IMR-90 (cell line): Measurements from ENCODE around the gene LUC7L3. TPM values are rescaled to one million over a fixed set of nuclear protein-coding genes. Genes with fewer than 3 reads are reported as not detected.

Experiments used
- ATAC-seq: fragments of 200-7000 bp; cut with Tn5 transposase; 2 replicates; pipeline ENCODE4 v1.9.1; 2020; ENCODE audit warnings: low read depth, mild to moderate bottlenecking, moderate library complexity
- BruUV-seq: library from RNA; stranded (reverse); fragments of 400-500 nt; replicated peaks from 2 replicates; lab custom pipeline; 2021; lab: Mats Ljungman, UMichigan
- CTCF ChIA-PET: fragments of 300-600 bp; formaldehyde crosslinking; extraction: SDS; loops from one replicate; lab custom pipeline; 2021; ENCODE audit warnings: antibody characterized with exemption; lab: Yijun Ruan, JAX
- POLR2A ChIA-PET: fragments of 300-600 bp; sonication (Branson Sonifier 250); formaldehyde crosslinking; loops from one replicate; lab custom pipeline; 2022; ENCODE audit warnings: antibody characterized with exemption; ENCODE audit not compliant: unreplicated experiment; lab: Charles Lee
- DNase-seq: peaks from one replicate; pipeline ENCODE4 v3.0.0; 2013
- H2AFZ ChIP-seq: replicated peaks from 2 replicates; pipeline ENCODE3; 2013; ENCODE audit warnings: low read length, mild to moderate bottlenecking; ENCODE audit not compliant: poor library complexity
- H2AK5ac ChIP-seq: 2 replicates; pipeline ENCODE4 v1.6.1; 2013; ENCODE audit warnings: low read depth, low read length, inconsistent platforms
- H2AK9ac ChIP-seq: replicated peaks from 2 replicates; pipeline ENCODE3; 2013; ENCODE audit warnings: mild to moderate bottlenecking, low read depth, low read length, moderate library complexity; ENCODE audit not compliant: poor library complexity
- H2BK120ac ChIP-seq: 2 replicates; pipeline ENCODE4 v1.6.1; 2013; ENCODE audit warnings: low read depth, low read length, inconsistent platforms
- H2BK15ac ChIP-seq: 3 replicates; pipeline ENCODE4 v1.6.1; 2013; ENCODE audit warnings: low read depth, low read length, inconsistent platforms
- H2BK20ac ChIP-seq: 2 replicates; pipeline ENCODE4 v1.6.1; 2013; ENCODE audit warnings: low read depth, mild to moderate bottlenecking, inconsistent platforms, low read length, moderate library complexity
- H2BK5ac ChIP-seq: 2 replicates; pipeline ENCODE4 v1.6.1; 2013; ENCODE audit warnings: mild to moderate bottlenecking, low read depth, low read length, inconsistent platforms; ENCODE audit not compliant: poor library complexity, severe bottlenecking
- H3K14ac ChIP-seq: replicated peaks from 2 replicates; pipeline ENCODE4 v1.6.1; 2013; ENCODE audit warnings: low read depth, low read length, inconsistent platforms
- H3K18ac ChIP-seq: 2 replicates; pipeline ENCODE4 v1.6.1; 2013; ENCODE audit warnings: low read depth, low read length, control low read depth
- H3K23ac ChIP-seq: 2 replicates; pipeline ENCODE4 v1.6.1; 2013; ENCODE audit warnings: low read depth, low read length, inconsistent platforms
- H3K27ac ChIP-seq: 2 replicates; pipeline ENCODE4 v1.5.1; 2013; ENCODE audit warnings: mild to moderate bottlenecking, control low read depth, low read length; ENCODE audit not compliant: insufficient read depth
- H3K27me3 ChIP-seq: 2 replicates; pipeline ENCODE4 v1.6.1; 2013; ENCODE audit warnings: low read length; ENCODE audit not compliant: control insufficient read depth, insufficient read depth
- H3K36me3 ChIP-seq: 2 replicates; pipeline ENCODE4 v1.6.1; 2013; ENCODE audit warnings: low read length, mixed read lengths; ENCODE audit not compliant: control insufficient read depth, insufficient read depth
- H3K4ac ChIP-seq: 2 replicates; pipeline ENCODE4 v1.6.1; 2013; ENCODE audit warnings: low read depth, low read length, inconsistent platforms
- H3K4me1 ChIP-seq: 2 replicates; pipeline ENCODE4 v1.6.1; 2013; ENCODE audit warnings: low read length, mixed read lengths; ENCODE audit not compliant: control insufficient read depth, insufficient read depth
- H3K4me2 ChIP-seq: 2 replicates; pipeline ENCODE4 v1.6.1; 2013; ENCODE audit warnings: low read depth, mild to moderate bottlenecking, control low read depth, low read length, moderate library complexity
- H3K4me3 ChIP-seq: 2 replicates; pipeline ENCODE4 v1.5.1; 2013; ENCODE audit warnings: low read depth, mild to moderate bottlenecking, control low read depth, low read length, moderate library complexity; ENCODE audit not compliant: insufficient read depth
- H3K56ac ChIP-seq: 2 replicates; pipeline ENCODE4 v1.6.1; 2013; ENCODE audit warnings: low read length, inconsistent platforms; ENCODE audit not compliant: insufficient read depth; ENCODE audit errors: extremely low read depth
- H3K79me1 ChIP-seq, 2 experiments: 2 replicates each; pipeline ENCODE4 v1.6.1; 2013; ENCODE audit warnings: low read length in 2 of 2, inconsistent platforms in 1 of 2, low read depth in 1 of 2
- H3K9ac ChIP-seq: 2 replicates; pipeline ENCODE4 v1.6.1; 2013; ENCODE audit warnings: low read depth, low read length, control low read depth
- H3K9me1 ChIP-seq: 2 replicates; pipeline ENCODE4 v1.6.1; 2013; ENCODE audit warnings: low read length, inconsistent platforms; ENCODE audit not compliant: insufficient read depth
- H3K9me3 ChIP-seq: 2 replicates; pipeline ENCODE4 v1.6.1; 2013; ENCODE audit warnings: low read length; ENCODE audit not compliant: control insufficient read depth, insufficient read depth
- H4K20me1 ChIP-seq: 2 replicates; pipeline ENCODE4 v1.6.1; 2013; ENCODE audit warnings: low read length, inconsistent platforms; ENCODE audit not compliant: insufficient read depth
- H4K5ac ChIP-seq: 2 replicates; pipeline ENCODE4 v1.6.1; 2013; ENCODE audit warnings: mild to moderate bottlenecking, low read depth, low read length, control low read depth
- H4K8ac ChIP-seq, 2 experiments: 2 replicates each; pipeline ENCODE4 v1.6.1; 2013; ENCODE audit warnings: low read depth in 2 of 2, low read length in 2 of 2, control low read depth in 1 of 2, inconsistent platforms in 1 of 2
- H4K91ac ChIP-seq: 2 replicates; pipeline ENCODE4 v1.6.1; 2013; ENCODE audit warnings: low read depth, low read length, inconsistent platforms; ENCODE audit not compliant: insufficient read depth
- FOS ChIP-seq: fragments of 150-350 bp; IDR thresholded peaks from 2 replicates; pipeline ENCODE4 v1.6.1; 2016; ENCODE audit warnings: low read depth, low read length
- MAFK ChIP-seq: IDR thresholded peaks from 2 replicates; pipeline ENCODE4 v1.6.1; 2012; ENCODE audit warnings: low read depth, low read length, improper control_type of control experiment
- MXI1 ChIP-seq: IDR thresholded peaks from 2 replicates; pipeline ENCODE4 v1.6.1; 2012; ENCODE audit warnings: low read depth, mild to moderate bottlenecking, low read length, moderate library complexity, borderline replicate concordance
- POLR2A ChIP-seq: IDR thresholded peaks from 2 replicates; pipeline ENCODE4 v1.6.1; 2012; ENCODE audit warnings: mild to moderate bottlenecking, low read depth, low read length
- WGBS, 2 experiments: methylation state at CpG; one replicate each; pipeline versions ENCODE4 v1.1.5 to v1.1.7; 2013; ENCODE audit warnings: missing lambda C conversion rate in 2 of 2; ENCODE audit not compliant: insufficient read length in 1 of 2; ENCODE audit errors: extremely low coverage in 2 of 2; 5-methylcytosine and 5-hydroxymethylcytosine counted together
- dilution Hi-C: fragments of 300-500 bp; cut with HindIII; formaldehyde crosslinking; loops from one replicate; pipeline ENCODE4 v1.14.3; 2018; ENCODE audit warnings: low sequenced_read_pairs; ENCODE audit not compliant: unreplicated experiment
- in situ Hi-C: fragments of 300-500 bp; cut with MboI; formaldehyde crosslinking; loops from 3 replicates; pipeline ENCODE4 v1.14.3; 2019; ENCODE audit warnings: low sequenced_read_pairs, inconsistent platforms, mixed read lengths
- intact Hi-C: fragments of 100-400 bp; cut with micrococcal nuclease; formaldehyde crosslinking; loops from 2 replicates; pipeline ENCODE4 v1.10.0; 2022
- polyA plus RNA-seq, 3 experiments: library from polyadenylated mRNA; depleted of rRNA; stranded (reverse); fragments of >200 nt; gene quantifications; 2 replicates each; pipeline ENCODE4 v1.2.3, GENCODE V29; 2012; ENCODE audit warnings: low replicate concordance in 1 of 3
- total RNA-seq: library from RNA; depleted of rRNA; stranded (reverse); fragments of >200 nt; gene quantifications from 2 replicates; pipeline ENCODE4 v1.2.3, GENCODE V29; 2012

The LUC7L3 gene
- total and polyA plus RNA-seq, 2 of the 4 experiments (the other 2 are of a cell fraction), result 17.7 to 44.7 TPM

DNA sequence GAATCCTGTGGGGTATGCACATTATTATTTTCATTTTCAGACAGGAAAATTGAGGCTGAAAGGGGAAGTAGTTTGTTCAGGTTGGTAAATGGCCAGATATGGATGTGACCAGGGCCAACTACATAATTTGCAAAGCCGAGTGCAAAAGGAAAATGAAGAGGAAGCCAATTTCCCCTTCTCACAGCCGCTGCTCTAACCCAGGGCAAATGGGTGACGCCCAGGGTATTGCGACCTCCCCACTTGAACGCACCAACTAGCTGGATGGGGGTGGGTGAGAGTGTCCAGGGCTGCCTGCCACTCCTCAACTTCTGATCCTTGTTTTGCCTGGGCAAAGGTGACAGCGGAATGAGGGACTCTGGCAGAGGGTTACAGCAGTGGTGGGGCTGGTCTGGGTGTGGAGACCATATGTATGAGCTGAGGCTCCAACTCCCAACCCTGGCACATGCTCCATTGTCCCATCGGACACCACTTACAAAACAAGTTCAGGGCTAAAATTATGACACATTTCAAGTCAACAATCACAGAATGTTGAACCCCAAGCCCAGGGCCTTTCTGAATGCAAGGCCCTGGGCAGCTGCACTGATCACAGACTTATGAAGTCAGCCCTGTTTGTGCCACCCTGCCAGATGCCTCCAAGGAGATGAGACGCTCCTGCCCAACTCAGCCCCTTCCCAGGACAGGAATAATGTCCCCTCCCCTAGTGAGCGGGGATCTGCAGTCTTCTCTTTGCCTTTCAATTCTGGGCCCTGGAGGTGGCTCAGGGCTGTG, 46.2 kb downstream of the LUC7L3 start:
- in situ Hi-C loops, result no loop called here
- ChIA-PET POLR2A (no interaction called here), CTCF (no interaction called here)
- Histone ChIP-seq H3K4me1 (no peaks in the 10 kb centered on the region), H4K91ac (no peak overlapping the region), H4K8ac (no peak overlapping the region), H2BK5ac (no peak overlapping the region), H3K9me3 (no peaks in the 10 kb centered on the region), H3K9me1 (no peaks in the 10 kb centered on the region), H3K36me3 (no peaks in the 10 kb centered on the region), H3K14ac (no peak overlapping the region), H4K20me1 (no peaks in the 10 kb centered on the region), H3K9ac (no peak overlapping the region), H3K18ac (no peak overlapping the region), H2AK9ac (no peak overlapping the region), H3K27me3 (peaks cover 7% of the 10 kb centered on the region), H2BK120ac (no peak overlapping the region), H3K4ac (no peak overlapping the region), H3K4me2 (no peak overlapping the region), H4K5ac (no peak overlapping the region), H3K23ac (no peak overlapping the region), H3K56ac (no peak overlapping the region), H3K4me3 (no peak overlapping the region), H2BK15ac (no peak overlapping the region), H3K27ac (no peak overlapping the region), H2AK5ac (no peak overlapping the region), H3K79me1 (no peaks in the 10 kb centered on the region), H2AFZ (peak overlapping the region; percentile 26), H2BK20ac (no peak overlapping the region)
- WGBS, 2 experiments, result 60% methylated on average over 1 of the region's 9 CpGs; no CpG with 5 or more reads in 1 of the 2 experiments
- no TSS peak for BruUV-seq
- dilution Hi-C loops, result no loop called here
- no peak for DNase-seq
- intact Hi-C loops, result no loop called here
- no peak for ATAC-seq
- TF ChIP-seq MXI1 (no peak), POLR2A (no peak), MAFK (no peak), FOS (no peak)
